ENCODE data around the gene SMIM28. TPM values are rescaled to one million over a fixed set of nuclear protein-coding genes. Genes with fewer than 3 reads are reported as not detected.
A peak's percentile ranks its signal among the peaks of the same experiment; 100 is the strongest.

Gene SMIM28
- total and polyA plus RNA-seq, 9 of the 15 experiments (the other 6 are each of a cell fraction or from before 2014, with no cell fraction given): not detected

- no peak for TF ChIP-seq RERE (CRISPR knock-in tag; IDR thresholded peaks at IDR 0.05; ENCODE audit: borderline replicate concordance)
- TF ChIP-seq SNIP1 (IDR thresholded peaks at IDR 0.05; ENCODE audit: low read depth): 0 out of 2 replicates have a peak, but pooled peaks have one; percentile 15
- no peak for TF ChIP-seq CREBBP (IDR thresholded peaks at IDR 0.05; ENCODE audit: low read depth, low read length)
- TF ChIP-seq ZNF263 (CRISPR knock-in tag; IDR thresholded peaks at IDR 0.05; ENCODE audit: borderline replicate concordance): 0 out of 2 replicates have a peak, but pooled peaks have one; percentile 18
- peak; percentile 89 for TF ChIP-seq HMGN3 (IDR thresholded peaks at IDR 0.05; ENCODE audit: borderline replicate concordance, extremely low read depth, insufficient read length, low read depth, low read length)
- no peak for TF ChIP-seq STAT5A (IDR thresholded peaks at IDR 0.05; ENCODE audit: borderline replicate concordance, low read length)
- TF ChIP-seq L3MBTL2 (IDR thresholded peaks at IDR 0.05): peak; percentile 85
- no peak for TF ChIP-seq STAT5B (CRISPR knock-in tag; IDR thresholded peaks at IDR 0.05)
- TF ChIP-seq RFX5 (IDR thresholded peaks at IDR 0.05; ENCODE audit: low read depth, low read length): no peak
- TF ChIP-seq DDX20 (tag; IDR thresholded peaks at IDR 0.05; ENCODE audit: low read depth): no peak
- no peak for TF ChIP-seq NR1H2 (CRISPR knock-in tag; IDR thresholded peaks at IDR 0.05)
- TF ChIP-seq TAL1 (IDR thresholded peaks at IDR 0.05): no peak
- TF ChIP-seq SREBF2 (CRISPR knock-in tag; IDR thresholded peaks at IDR 0.05): no peak
- TF ChIP-seq TAF1 (IDR thresholded peaks at IDR 0.05; ENCODE audit: control insufficient read depth, extremely low read depth, insufficient read depth, low read length, severe bottlenecking): peak; percentile 61
- TF ChIP-seq ZNF699 (CRISPR knock-in tag; IDR thresholded peaks at IDR 0.05; ENCODE audit: insufficient replicate concordance): no peak
- TF ChIP-seq GATAD2B (IDR thresholded peaks at IDR 0.05; ENCODE audit: borderline replicate concordance): peak; percentile 98
- no peak for TF ChIP-seq ZC3H8 (IDR thresholded peaks at IDR 0.05)
- TF ChIP-seq EGR1 (conservative IDR thresholded peaks at IDR 0.05): peak; percentile 87
- TF ChIP-seq U2AF1 (optimal IDR thresholded peaks at IDR 0.05; ENCODE audit: low read depth, low read length): peak; percentile 48
- no peak for TF ChIP-seq CREB5 (CRISPR knock-in tag; IDR thresholded peaks at IDR 0.05)
- no peak for TF ChIP-seq NFIX (CRISPR knock-in tag; IDR thresholded peaks at IDR 0.05; ENCODE audit: low read depth)
- TF ChIP-seq TAF9B (IDR thresholded peaks at IDR 0.05; ENCODE audit: partially characterized antibody): no peak
- no peak for TF ChIP-seq ZNF324 (CRISPR knock-in tag; IDR thresholded peaks at IDR 0.05)
Observed at GRCh38 chr6:138403801-138404665, 26.3 kb downstream of the SMIM28 start, which contains the start of gene HEBP2 (continued).
